T-cell (primary cell): ENCODE data around the gene RIPK3. TPM values are rescaled to one million over a fixed set of nuclear protein-coding genes. Genes with fewer than 3 reads are reported as not detected.
A peak's percentile ranks its signal among the peaks of the same experiment; 100 is the strongest.

Experiments
- ATAC-seq, 4 experiments: fragments of 200-7000 bp in 3 of 4; fragments of 150-1000 bp in 1 of 4; cut with Tn5 transposase; replicated peaks in 1 of 4; 1 replicate in 3 of 4; 2 replicates in 1 of 4; pipeline ENCODE4 v1.10.0; 2021; ENCODE audit warnings: moderate library complexity in 3 of 4, mild to moderate bottlenecking in 2 of 4, moderate number of reproducible peaks in 1 of 4
- CTCF ChIA-PET, 2 donors: fragments of 300-600 bp; sonication (Branson Sonifier 250); formaldehyde crosslinking; loops; one replicate each; lab custom pipeline; 2022; ENCODE audit warnings: antibody characterized with exemption in 2 of 2; lab: Charles Lee
- POLR2A ChIA-PET, 2 donors: fragments of 300-600 bp; sonication (Branson Sonifier 250); formaldehyde crosslinking; loops; one replicate each; lab custom pipeline; 2022; ENCODE audit warnings: antibody characterized with exemption in 2 of 2; lab: Charles Lee
- DNase-seq, 35 experiments: peaks; one replicate each; pipeline versions ENCODE4 v3.0.0 to v3.0.0-alpha.2; 2013 to 2023
- H3K27ac ChIP-seq: one replicate; pipeline ENCODE4 v1.5.1; 2013; ENCODE audit warnings: low read length
- H3K27me3 ChIP-seq, 2 experiments: replicated peaks in 1 of 2; 1 replicate in 1 of 2; 2 replicates in 1 of 2; pipeline versions ENCODE4 v1.6.1 to v1.7.0; 2013; ENCODE audit warnings: low read length in 1 of 2, mixed read lengths in 1 of 2; ENCODE audit not compliant: control insufficient read depth in 2 of 2, insufficient read depth in 2 of 2; ENCODE audit errors: extremely low read depth in 1 of 2
- H3K36me3 ChIP-seq, 2 donors: 1 replicate in 1 of 2; 2 replicates in 1 of 2; pipeline versions ENCODE4 v1.6.1 to v1.7.0; 2013; ENCODE audit warnings: low read length in 1 of 2; ENCODE audit not compliant: control insufficient read depth in 2 of 2, insufficient read depth in 1 of 2; ENCODE audit errors: extremely low read depth in 1 of 2
- H3K4me1 ChIP-seq, 2 experiments: 1 replicate in 1 of 2; 2 replicates in 1 of 2; pipeline versions ENCODE4 v1.6.1 to v1.7.0; 2013; ENCODE audit warnings: low read length in 2 of 2, mixed read lengths in 1 of 2; ENCODE audit not compliant: insufficient read depth in 2 of 2, control insufficient read depth in 1 of 2; ENCODE audit errors: extremely low read depth in 1 of 2
- H3K4me3 ChIP-seq, 2 donors: 1 replicate in 1 of 2; 2 replicates in 1 of 2; pipeline versions ENCODE4 v1.5.1 to v1.7.0; 2013; ENCODE audit warnings: mild to moderate bottlenecking in 2 of 2, low read length in 1 of 2, moderate library complexity in 1 of 2; ENCODE audit not compliant: control insufficient read depth in 1 of 2; ENCODE audit errors: extremely low read depth in 1 of 2
- H3K9me3 ChIP-seq: 2 replicates; pipeline ENCODE4 v1.7.0; 2013
- H3K27ac Mint-ChIP-seq, 2 donors: one replicate each; pipeline ENCODE4 v1.8.0; 2020 to 2021; ENCODE audit warnings: mild to moderate bottlenecking in 2 of 2, mixed read lengths in 2 of 2
- H3K27me3 Mint-ChIP-seq, 2 donors: one replicate each; pipeline ENCODE4 v1.8.0; 2021 to 2022; ENCODE audit warnings: mixed read lengths in 2 of 2
- H3K36me3 Mint-ChIP-seq: one replicate; pipeline ENCODE4 v1.8.0; 2021; ENCODE audit warnings: mixed read lengths
- H3K4me1 Mint-ChIP-seq, 3 donors: one replicate each; pipeline ENCODE4 v1.8.0; 2020 to 2022; ENCODE audit warnings: mixed read lengths in 3 of 3, mild to moderate bottlenecking in 1 of 3
- H3K4me3 Mint-ChIP-seq, 3 donors: one replicate each; pipeline ENCODE4 v1.8.0; 2020 to 2022; ENCODE audit warnings: mild to moderate bottlenecking in 3 of 3, mixed read lengths in 3 of 3, moderate library complexity in 3 of 3
- H3K9me3 Mint-ChIP-seq, 3 donors: one replicate each; pipeline ENCODE4 v1.8.0; 2020 to 2022; ENCODE audit warnings: mixed read lengths in 3 of 3
- WGBS: methylation state at CpG from one replicate; pipeline ENCODE4 v1.1.5; 2013; ENCODE audit warnings: missing lambda C conversion rate; ENCODE audit not compliant: insufficient coverage; 5-methylcytosine and 5-hydroxymethylcytosine counted together
- total RNA-seq, 35 experiments: library from RNA in 6 of 35; stranded (reverse) in 6 of 35; fragments of 120-200 nt in 1 of 35; gene quantifications; one replicate each; pipeline versions ENCODE4 v1.2.1 to v1.2.4 and lab custom pipeline; 2013 to 2026

The RIPK3 gene
- total RNA-seq, 5 donors from 2014 or later (not counting 1 experiment from before 2014, with no cell fraction given) = 26.2 to 68.3 (median 59.2) TPM

DNA sequence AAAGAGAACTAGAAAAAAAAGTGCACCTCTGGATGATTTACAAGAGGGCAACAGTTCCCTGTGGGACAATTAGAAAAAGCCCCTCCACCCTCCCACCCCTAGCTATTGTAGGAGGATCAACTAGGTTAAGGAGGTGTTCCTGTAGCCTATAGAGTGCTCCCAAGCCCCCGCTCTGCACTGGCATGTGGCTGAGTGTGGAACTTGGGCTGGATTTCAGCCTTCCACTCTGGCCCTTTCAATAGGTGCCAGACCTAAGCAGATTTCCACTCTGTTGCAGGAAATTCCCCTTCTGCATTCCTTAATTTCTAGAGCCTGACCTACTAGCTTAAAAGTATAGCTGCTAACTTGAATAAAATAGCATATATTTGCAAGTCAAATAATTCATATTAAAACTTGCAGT is 31.0 kb upstream of the RIPK3 start:
- CTCF ChIA-PET = interaction anchor here in 1 of 2 donors (0.5 kb wide), 1 partner anchor 46 kb away, joined by 4 read pairs; no protein-coding TSS in a partner anchor
- no peaks in the 10 kb centered on the region for H3K36me3 Mint-ChIP-seq

GRCh38 chr14:24369907-24370687 is 30.3 kb upstream of the RIPK3 start:
- peaks cover 27 to 40% of the 10 kb centered on the region in 2 donors for H3K27me3 Mint-ChIP-seq
- no peak overlapping the region for H3K27ac ChIP-seq
- peaks cover 0 to 58% of the 10 kb centered on the region in 2 experiments for H3K27me3 ChIP-seq
- no peaks in the 10 kb centered on the region for H3K9me3 ChIP-seq
- H3K36me3 ChIP-seq = no peaks in the 10 kb centered on the region
- ATAC-seq (no peak), DNase-seq (no peak)
- no peaks in the 10 kb centered on the region for H3K36me3 Mint-ChIP-seq
- CTCF ChIA-PET = no interaction called here
- H3K4me3 ChIP-seq = no peak overlapping the region
- H3K4me1 Mint-ChIP-seq = peaks cover 29 to 34% (median 34%) of the 10 kb centered on the region in 3 donors
- peaks cover 4 to 36% of the 10 kb centered on the region in 2 experiments for H3K4me1 ChIP-seq
- 92% methylated on average over 25 of the region's 32 CpGs for WGBS
- no peak overlapping the region for H3K4me3 Mint-ChIP-seq
- no peak overlapping the region for H3K27ac Mint-ChIP-seq
- no peaks in the 10 kb centered on the region for H3K9me3 Mint-ChIP-seq
- POLR2A ChIA-PET = no interaction called here

More for the DNA sequence above, 31.0 kb upstream of the RIPK3 start:
- H3K36me3 ChIP-seq = no peaks in the 10 kb centered on the region
- no peak for DNase-seq
- H3K9me3 ChIP-seq = no peaks in the 10 kb centered on the region
- Mint-ChIP-seq H3K9me3 (no peaks in the 10 kb centered on the region), H3K4me3 (no peak overlapping the region), H3K4me1 (peaks cover 24 to 28% (median 28%) of the 10 kb centered on the region in 3 donors), H3K27ac (no peak overlapping the region), H3K27me3 (peaks cover 20 to 37% of the 10 kb centered on the region in 2 donors)
- WGBS = no CpG with 5 or more reads among the region's 1 CpG
- peaks cover 0 to 60% of the 10 kb centered on the region in 2 experiments for H3K27me3 ChIP-seq
- peaks cover 4 to 33% of the 10 kb centered on the region in 2 experiments for H3K4me1 ChIP-seq
- no peak overlapping the region for H3K4me3 ChIP-seq
- POLR2A ChIA-PET = interaction anchor here in 1 of 2 donors (0.6 kb wide), 1 partner anchor 146 kb away, joined by 6 read pairs; no protein-coding TSS in a partner anchor
- H3K27ac ChIP-seq = no peak overlapping the region
- ATAC-seq = no peak

GRCh38 chr14:24369463-24369862 is 29.7 kb upstream of the RIPK3 start:
- H3K4me3 ChIP-seq = no peak overlapping the region
- POLR2A ChIA-PET = no interaction called here
- 95% methylated on average over 8 of the region's 20 CpGs for WGBS
- H3K36me3 Mint-ChIP-seq = no peaks in the 10 kb centered on the region
- CTCF ChIA-PET = no interaction called here
- ATAC-seq (no peak), DNase-seq (no peak)
- no peak overlapping the region for H3K27ac Mint-ChIP-seq
- no peak overlapping the region for H3K27ac ChIP-seq
- H3K36me3 ChIP-seq = no peaks in the 10 kb centered on the region
- peak overlapping the region in 2 of 3 donors; percentile 34 to 79 for H3K4me3 Mint-ChIP-seq
- H3K9me3 Mint-ChIP-seq = no peaks in the 10 kb centered on the region
- H3K4me1 Mint-ChIP-seq = peaks cover 29 to 35% (median 35%) of the 10 kb centered on the region in 3 donors
- H3K4me1 ChIP-seq = peaks cover 4 to 36% of the 10 kb centered on the region in 2 experiments
- H3K9me3 ChIP-seq = no peaks in the 10 kb centered on the region
- peaks cover 0 to 61% of the 10 kb centered on the region in 2 experiments for H3K27me3 ChIP-seq
- H3K27me3 Mint-ChIP-seq = peaks cover 30 to 43% of the 10 kb centered on the region in 2 donors

DNA sequence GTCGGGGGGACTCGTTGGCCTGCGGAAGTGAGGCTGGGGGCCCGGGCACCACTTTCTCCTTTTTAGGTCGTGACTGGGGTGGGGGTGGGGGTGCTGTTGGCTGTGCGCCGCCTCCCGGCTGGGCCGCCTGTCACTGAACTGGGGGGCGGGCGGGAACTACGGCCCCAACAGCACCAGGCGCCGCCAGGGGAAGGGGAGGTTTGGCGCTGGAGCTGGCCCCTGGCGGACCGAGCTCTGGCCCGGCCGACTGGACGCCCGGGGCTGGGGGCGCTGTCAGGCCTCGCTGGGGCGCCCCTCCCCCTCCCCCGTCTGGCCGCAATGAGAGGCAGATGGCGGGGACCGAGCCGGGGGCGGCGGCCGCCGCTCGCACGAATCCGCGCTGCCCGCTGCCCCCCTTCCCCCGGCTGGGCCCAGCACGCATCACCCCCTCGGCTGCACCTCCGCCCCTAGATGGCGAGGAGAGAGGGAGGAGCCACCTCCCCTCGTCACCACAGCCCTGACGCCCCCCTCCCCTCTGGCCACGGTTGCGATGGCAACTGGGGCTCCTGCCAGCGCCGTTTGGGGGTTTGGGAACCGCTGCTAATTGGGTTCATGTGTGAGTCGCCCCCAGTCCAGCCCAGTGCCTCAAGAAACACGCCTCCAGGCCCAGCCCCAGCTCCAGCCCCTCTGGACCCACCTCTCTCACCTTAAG is 28.9 kb upstream of the RIPK3 start:
- Mint-ChIP-seq H3K36me3 (no peaks in the 10 kb centered on the region), H3K9me3 (no peaks in the 10 kb centered on the region), H3K4me3 (peak overlapping the region; percentile 9 to 79 (median 34)), H3K27ac (no peak overlapping the region), H3K4me1 (peaks cover 29 to 35% (median 35%) of the 10 kb centered on the region in 3 donors), H3K27me3 (peaks cover 30 to 36% of the 10 kb centered on the region in 2 donors)
- peak in 26 of 35 experiments; percentile 13 to 57 (median 24) for DNase-seq
- WGBS = 5% methylated on average over 7 of the region's 52 CpGs
- peak overlapping the region in 1 of 2 donors; percentile 54 for H3K4me3 ChIP-seq
- H3K4me1 ChIP-seq = peaks cover 4 to 36% of the 10 kb centered on the region in 2 experiments
- ChIA-PET POLR2A (no interaction called here), CTCF (no interaction called here)
- peak in 3 of 4 experiments; percentile 20 to 59 (median 21) for ATAC-seq
- H3K27ac ChIP-seq = no peak overlapping the region
- no peaks in the 10 kb centered on the region for H3K36me3 ChIP-seq
- H3K27me3 ChIP-seq = peaks cover 0 to 58% of the 10 kb centered on the region in 2 experiments
- H3K9me3 ChIP-seq = no peaks in the 10 kb centered on the region

- peaks cover 34 to 36% of the 10 kb centered on the region in 2 donors for H3K27me3 Mint-ChIP-seq
- no peak overlapping the region for H3K27ac Mint-ChIP-seq
- H3K36me3 Mint-ChIP-seq = no peaks in the 10 kb centered on the region
- Histone ChIP-seq H3K27ac (no peak overlapping the region), H3K36me3 (no peaks in the 10 kb centered on the region), H3K4me1 (peaks cover 4 to 36% of the 10 kb centered on the region in 2 experiments), H3K9me3 (no peaks in the 10 kb centered on the region), H3K27me3 (peaks cover 0 to 61% of the 10 kb centered on the region in 2 experiments), H3K4me3 (peak overlapping the region in 1 of 2 donors; percentile 54)
- H3K4me1 Mint-ChIP-seq = peaks cover 29 to 35% (median 35%) of the 10 kb centered on the region in 3 donors
- no peaks in the 10 kb centered on the region for H3K9me3 Mint-ChIP-seq
- DNase-seq = no peak
- ATAC-seq = no peak
- CTCF ChIA-PET = no interaction called here
- 0% methylated on average over 8 of the region's 15 CpGs for WGBS
- H3K4me3 Mint-ChIP-seq = peak overlapping the region in 2 of 3 donors; percentile 9 to 79
- POLR2A ChIA-PET = no interaction called here
These were observed 28.4 kb upstream of the RIPK3 start for GRCh38 chr14:24368212-24368561.

GRCh38 chr14:24367514-24368211 is 27.9 kb upstream of the RIPK3 start, which contains the start of gene NFATC4:
TSS of gene NFATC4 (plus strand) at chr14:24368184. CDS start at chr14:24368341, 157 bp downstream.
- 32% methylated on average over 10 of the region's 21 CpGs for WGBS
- Histone ChIP-seq H3K27ac (no peak within 1 kb of the TSS), H3K27me3 (peaks cover 0 to 61% of the 10 kb centered on the region in 2 experiments), H3K9me3 (no peaks in the 10 kb centered on the region), H3K4me3 (peak within 1 kb of the TSS in 1 of 2 donors; percentile 71), H3K4me1 (peaks cover 4 to 36% of the 10 kb centered on the region in 2 experiments), H3K36me3 (no peaks in the 10 kb centered on the region)
- Mint-ChIP-seq H3K36me3 (no peaks in the 10 kb centered on the region), H3K27ac (no peak within 1 kb of the TSS), H3K4me3 (peak within 1 kb of the TSS; percentile 65 to 79 (median 66)), H3K27me3 (peaks cover 38 to 40% of the 10 kb centered on the region in 2 donors), H3K4me1 (peaks cover 29 to 35% (median 35%) of the 10 kb centered on the region in 3 donors), H3K9me3 (no peaks in the 10 kb centered on the region)
- ATAC-seq (no peak), DNase-seq (peak in 1 of 35 experiments; percentile 10)
- ChIA-PET CTCF (no interaction called here), POLR2A (no interaction called here)
